OCI-LY3 (cell line): ENCODE results near the gene C10orf71.

Source experiments
- H2AFZ ChIP-seq: fragments of 200-600, 300-600 bp; shearing (Covaris generic); 2 replicates; pipeline ENCODE4 v1.6.0; 2014; ENCODE audit warnings: antibody characterized with exemption, low read depth, low read length
- H3K27ac ChIP-seq: fragments of 200-600, 300-600 bp; sonication (generic); 2 replicates; pipeline ENCODE4 v1.5.1; 2014; ENCODE audit warnings: mild to moderate bottlenecking, low read length, moderate library complexity, mixed read lengths
- H3K27me3 ChIP-seq: fragments of 200-600, 300-600 bp; sonication (generic); 2 replicates; pipeline ENCODE4 v1.6.1; 2014; ENCODE audit warnings: low read depth, low read length, mixed read lengths
- H3K36me3 ChIP-seq: fragments of 200-600, 300-600 bp; sonication (generic); replicated peaks from 2 replicates; pipeline ENCODE3; 2014; ENCODE audit warnings: low read depth, low read length, mixed read lengths
- H3K4me1 ChIP-seq: fragments of 300-600, 200-600 bp; sonication (generic); 2 replicates; pipeline ENCODE4 v1.6.1; 2014; ENCODE audit warnings: low read length, mixed read lengths
- H3K4me2 ChIP-seq: fragments of 200-600, 300-600 bp; sonication (generic); 2 replicates; pipeline ENCODE4 v1.6.1; 2014; ENCODE audit warnings: low read length, mixed read lengths
- H3K4me3 ChIP-seq: fragments of 300-600, 200-600 bp; sonication (generic); 2 replicates; pipeline ENCODE4 v1.5.1; 2014; ENCODE audit warnings: antibody characterized with exemption, mild to moderate bottlenecking, low read length, moderate library complexity
- H3K79me2 ChIP-seq: fragments of 300-600, 200-600 bp; shearing (Covaris generic); 2 replicates; pipeline ENCODE4 v1.6.1; 2014; ENCODE audit warnings: mild to moderate bottlenecking, low read length, mixed read lengths
- H3K9ac ChIP-seq: fragments of 300-600, 200-600 bp; shearing (Covaris generic); 2 replicates; pipeline ENCODE4 v1.6.0; 2014; ENCODE audit warnings: mild to moderate bottlenecking, low read length, moderate library complexity
- H3K9me3 ChIP-seq: fragments of 200-600, 300-600 bp; shearing (Covaris generic); 2 replicates; pipeline ENCODE4 v1.6.1; 2014; ENCODE audit warnings: low read length, mixed read lengths; ENCODE audit not compliant: insufficient read depth
- H4K20me1 ChIP-seq: fragments of 200-600, 300-600 bp; sonication (generic); 2 replicates; pipeline ENCODE4 v1.6.1; 2016; ENCODE audit warnings: low read length, mixed read lengths; ENCODE audit not compliant: insufficient read depth
- CTCF ChIP-seq: fragments of 200-600, 300-600 bp; sonication (generic); IDR thresholded peaks from 2 replicates; pipeline ENCODE4 v1.5.1; 2014; ENCODE audit warnings: antibody characterized with exemption, low read length, low read depth
- EZH2phosphoT487 ChIP-seq: fragments of 200-600 bp; shearing (Covaris generic); IDR thresholded peaks from 2 replicates; pipeline ENCODE4 v1.6.1; 2018; ENCODE audit warnings: antibody characterized with exemption, mixed run types, low read depth

C10orf71 gene

GRCh38 chr10:49298983-49299815 is at the start of gene C10orf71:
Gene C10orf71, plus strand, starts transcription at chr10:49299170. Its CDS starts 23,376 bp downstream, at chr10:49322546.
- Histone ChIP-seq H3K9me3 (no peaks in the 10 kb centered on the region), H3K36me3 (no peaks in the 10 kb centered on the region), H3K9ac (no peak within 1 kb of the TSS), H3K79me2 (no peaks in the 10 kb centered on the region), H3K4me3 (no peak within 1 kb of the TSS), H2AFZ (no peak within 1 kb of the TSS), H3K27ac (no peak within 1 kb of the TSS), H3K4me2 (no peak within 1 kb of the TSS), H3K4me1 (no peaks in the 10 kb centered on the region), H4K20me1 (no peaks in the 10 kb centered on the region), H3K27me3 (peaks cover 7% of the 10 kb centered on the region; the same call in 1 of the 2 replicates)
- TF ChIP-seq CTCF (no peak), EZH2phosphoT487 (no peak)

DNA sequence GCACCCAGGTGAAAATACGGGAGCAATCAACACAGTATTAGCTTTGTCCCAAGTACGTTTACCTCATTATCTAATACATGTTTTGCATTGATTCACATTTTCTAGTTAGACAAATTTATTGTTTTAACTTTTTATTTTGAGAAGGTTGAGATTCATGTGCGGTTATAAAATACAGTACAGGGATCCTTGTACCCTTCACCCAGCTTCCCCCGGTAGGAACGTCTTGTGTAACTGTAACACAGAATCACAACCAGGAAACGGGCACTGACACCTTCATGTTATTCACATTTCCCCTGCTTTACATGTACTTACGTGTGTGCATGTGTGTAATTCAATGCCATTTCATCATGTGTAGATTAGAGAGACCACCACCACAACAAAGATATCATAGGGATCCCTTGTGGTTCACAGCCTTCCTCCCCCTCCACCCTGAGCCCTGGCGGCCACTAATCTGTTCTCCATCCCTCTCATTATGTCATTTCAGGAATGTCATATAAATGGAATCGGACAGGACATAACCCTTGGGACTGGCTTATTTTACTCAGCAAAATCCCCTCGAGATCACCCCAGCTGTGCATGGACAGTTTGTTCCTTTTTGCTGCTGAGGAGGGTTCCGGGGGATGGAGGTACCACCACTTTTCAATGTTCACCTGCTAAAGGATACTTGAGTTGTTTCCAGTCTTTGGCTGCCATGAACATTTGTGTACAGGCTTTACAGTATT is 46.5 kb upstream of the C10orf71 start:
- H3K4me1 ChIP-seq, result peaks cover 30% of the 10 kb centered on the region
- no peak overlapping the region for H3K27ac ChIP-seq

DNA sequence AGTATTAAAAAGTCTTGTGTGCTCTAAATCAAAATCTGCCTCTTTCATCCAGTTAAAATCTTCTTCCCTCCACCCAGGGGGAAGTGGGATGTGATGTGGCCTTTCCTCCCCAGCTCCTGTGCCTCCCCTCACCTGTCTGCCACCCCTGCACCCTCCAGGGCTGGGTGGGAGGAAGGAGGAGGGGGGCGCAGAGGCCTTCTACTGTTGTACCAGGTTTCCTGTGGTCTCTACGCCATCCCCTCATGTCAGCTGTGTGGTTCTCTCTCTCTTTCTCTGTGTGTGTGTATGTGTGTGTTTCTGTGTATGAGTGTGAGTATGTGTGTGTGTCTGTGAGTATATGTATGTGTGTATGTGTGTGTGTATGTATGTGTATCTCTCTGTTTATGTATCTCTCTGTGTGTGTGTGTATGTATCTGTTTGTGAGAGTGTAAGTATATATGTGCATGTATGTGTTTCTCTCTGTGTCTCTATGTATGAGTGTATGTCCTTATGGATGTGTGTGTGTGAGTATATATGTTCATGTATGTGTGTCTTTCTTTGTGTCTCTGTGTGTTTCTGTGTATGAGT is 45.5 kb upstream of the C10orf71 start:
- H2AFZ ChIP-seq, result no peak overlapping the region
- H3K27ac ChIP-seq, result no peak overlapping the region
- TF ChIP-seq CTCF (no peak), EZH2phosphoT487 (no peak)
- H3K4me3 ChIP-seq, result no peak overlapping the region
- H4K20me1 ChIP-seq, result no peaks in the 10 kb centered on the region
- H3K9me3 ChIP-seq, result no peaks in the 10 kb centered on the region
- H3K4me2 ChIP-seq, result no peak overlapping the region
- peaks cover 35% of the 10 kb centered on the region for H3K4me1 ChIP-seq
- H3K36me3 ChIP-seq, result no peaks in the 10 kb centered on the region
- no peaks in the 10 kb centered on the region for H3K79me2 ChIP-seq
- H3K9ac ChIP-seq, result no peak overlapping the region
- no peaks in the 10 kb centered on the region for H3K27me3 ChIP-seq

More for the DNA sequence above, 46.5 kb upstream of the C10orf71 start:
- Histone ChIP-seq H4K20me1 (no peaks in the 10 kb centered on the region), H3K9me3 (no peaks in the 10 kb centered on the region), H2AFZ (no peak overlapping the region), H3K9ac (no peak overlapping the region), H3K4me3 (no peak overlapping the region), H3K27me3 (no peaks in the 10 kb centered on the region), H3K79me2 (no peaks in the 10 kb centered on the region), H3K36me3 (no peaks in the 10 kb centered on the region), H3K4me2 (no peak overlapping the region)
- TF ChIP-seq EZH2phosphoT487, result no peak
- TF ChIP-seq CTCF, result no peak

DNA sequence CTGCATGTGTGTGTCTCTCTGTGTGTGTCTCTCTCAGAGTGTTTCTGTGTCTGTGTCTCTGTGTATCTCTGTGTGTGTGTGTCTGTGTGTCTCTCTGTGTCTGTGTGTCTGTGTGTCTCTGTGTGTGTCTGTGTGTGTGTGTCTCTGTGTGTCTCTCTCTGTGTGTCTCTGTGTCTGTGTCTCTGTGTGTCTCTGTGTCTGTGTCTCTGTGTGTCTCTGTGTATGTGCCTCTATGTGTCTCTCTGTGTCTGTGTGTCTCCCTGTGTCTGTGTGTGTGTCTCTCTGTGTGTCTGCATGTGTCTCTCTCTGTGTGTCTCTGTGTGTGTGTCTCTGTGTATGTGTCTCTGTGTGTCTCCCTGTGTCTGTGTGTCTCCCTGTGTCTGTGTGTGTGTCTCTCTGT is 44.8 kb upstream of the C10orf71 start:
- H3K9me3 ChIP-seq, result no peaks in the 10 kb centered on the region
- no peak overlapping the region for H2AFZ ChIP-seq
- no peaks in the 10 kb centered on the region for H3K36me3 ChIP-seq
- H4K20me1 ChIP-seq, result no peaks in the 10 kb centered on the region
- no peaks in the 10 kb centered on the region for H3K27me3 ChIP-seq
- TF ChIP-seq EZH2phosphoT487 (no peak), CTCF (no peak)
- H3K4me2 ChIP-seq, result no peak overlapping the region
- H3K27ac ChIP-seq, result no peak overlapping the region
- H3K4me3 ChIP-seq, result no peak overlapping the region
- no peak overlapping the region for H3K9ac ChIP-seq
- H3K79me2 ChIP-seq, result no peaks in the 10 kb centered on the region
- peaks cover 35% of the 10 kb centered on the region for H3K4me1 ChIP-seq
